Pancreas (tissue), 10 donors: ENCODE results near the gene SELENOI. TPM values are rescaled to one million over a fixed set of nuclear protein-coding genes. Genes with fewer than 3 reads are reported as not detected.

Source experiments
- ATAC-seq, 4 donors: fragments of 200-7000 bp; cut with Tn5 transposase; one replicate each; pipeline versions ENCODE4 v1.8.0 to v1.9.1; 2020; ENCODE audit warnings: mild to moderate bottlenecking in 4 of 4, moderate library complexity in 4 of 4
- DNase-seq, 6 donors: peaks; one replicate each; pipeline ENCODE4 v3.0.0-alpha.2; 2020
- FAIRE-seq: peaks from 2 replicates; lab custom pipeline; 2012; peaks lifted over from hg19 to GRCh38; lab: Jason Lieb, UNC
- H3K27ac ChIP-seq, 4 donors: fragments of 200-600 bp; sonication (generic); 1 replicate in 3 of 4; 2 replicates in 1 of 4; pipeline versions ENCODE4 v1.5.0 to v1.8.0; 2020
- H3K27me3 ChIP-seq, 4 donors: fragments of 200-600 bp; one replicate each; pipeline ENCODE4 v1.8.0; 2021
- H3K36me3 ChIP-seq, 3 donors: fragments of 200-600 bp; sonication (generic) in 1 of 3; one replicate each; pipeline versions ENCODE4 v1.5.0 to v1.8.0; 2020 to 2021
- H3K4me1 ChIP-seq, 3 donors: fragments of 200-600 bp; one replicate each; pipeline ENCODE4 v1.8.0; 2021
- H3K4me3 ChIP-seq, 4 donors: fragments of 200-600 bp; sonication (generic) in 2 of 4; one replicate each; pipeline versions ENCODE4 v1.5.0 to v1.8.0; 2020 to 2021
- H3K9me3 ChIP-seq, 4 donors: fragments of 200-600 bp; one replicate each; pipeline ENCODE4 v1.8.0; 2021
- CTCF ChIP-seq, 4 donors: fragments of 200-600 bp; sonication (generic) in 3 of 4; IDR thresholded peaks; one replicate each; pipeline versions ENCODE4 v1.5.0 to v1.8.0; 2021; ENCODE audit warnings: antibody characterized with exemption in 4 of 4
- WGBS, 2 donors: extraction: QIAGEN DNeasy Blood & Tissue Kit; methylation state at CpG; one replicate each; pipeline ENCODE4 v1.1.7; 2013; 5-methylcytosine and 5-hydroxymethylcytosine counted together
- intact Hi-C, 3 donors: fragments of 100-400 bp; cut with DNase I; formaldehyde crosslinking; loops; one replicate each; pipeline versions ENCODE4 v1.11.1 to v1.14.2; 2022
- polyA plus RNA-seq, 2 donors: library from polyadenylated mRNA; stranded (reverse); fragments of 200-250 nt; gene quantifications; one replicate each; pipeline ENCODE4 v1.2.3, GENCODE V29; 2013
- total RNA-seq, 6 donors: library from RNA; stranded (reverse); fragmentation: NEBNext Ultra II Directional in 4 of 6; extraction: Animal tissue kit (Norgen Biotek cat#: 25700) in 4 of 6; gene quantifications; one replicate each; pipeline versions ENCODE4 v1.2.1 to v1.2.4, GENCODE V29; 2021 to 2023
- donor health status: healthy with polysubstance abuse.
- donor health status: DM: no; HTN: no; CAD: no; lungs with moderate emphysema.
- donor health status: DM: no; HTN: no; CAD: no.
- donor health status: control.
- donor health status: control.
- donor health status: Bipolar disorder and iron deficiency.
- donor health status: DM: yes; HTN: yes; CAD: no.
- donor health status: DM: no; HTN: no; CAD: no.
- donor health status: DM: no; HTN: no; CAD: no.
- donor health status: DM: yes; HTN: yes; CAD: no.

Gene SELENOI
- total and polyA plus RNA-seq, 8 donors, result 1.9 to 16.5 (median 12.3) TPM

GRCh38 chr2:26309921-26310320 is 36.0 kb upstream of the SELENOI start:
- whole genome bisulfite sequencing, 2 donors, result 75 to 85% methylated on average over 10 of the region's 10 CpGs
- ATAC-seq (no peak), FAIRE-seq (no peak), DNase-seq (no peak)
- TF ChIP-seq CTCF (IDR thresholded peaks at IDR 0.05), result no peak
- Histone ChIP-seq H3K4me3 (no peak overlapping the region), H3K36me3 (no peaks in the 10 kb centered on the region), H3K27ac (no peak overlapping the region), H3K9me3 (no peaks in the 10 kb centered on the region), H3K27me3 (no peaks in the 10 kb centered on the region), H3K4me1 (no peaks in the 10 kb centered on the region)
- intact Hi-C loops, result no loop called here

GRCh38 chr2:26312471-26312870 is 33.5 kb upstream of the SELENOI start:
- ATAC-seq (no peak), FAIRE-seq (no peak), DNase-seq (no peak)
- Histone ChIP-seq H3K27me3 (no peaks in the 10 kb centered on the region), H3K4me1 (no peaks in the 10 kb centered on the region), H3K4me3 (no peak overlapping the region), H3K9me3 (no peaks in the 10 kb centered on the region), H3K27ac (no peak overlapping the region), H3K36me3 (no peaks in the 10 kb centered on the region)
- intact Hi-C loops, result no loop called here
- 72 to 82% methylated on average over 9 of the region's 9 CpGs for WGBS, 2 donors
- TF ChIP-seq CTCF (IDR thresholded peaks at IDR 0.05), result no peak

GRCh38 chr2:26313446-26313845 is 32.5 kb upstream of the SELENOI start:
- H3K27me3 ChIP-seq, result no peaks in the 10 kb centered on the region
- ATAC-seq (no peak), FAIRE-seq (no peak), DNase-seq (no peak)
- H3K27ac ChIP-seq, result no peak overlapping the region
- no peaks in the 10 kb centered on the region for H3K36me3 ChIP-seq
- H3K9me3 ChIP-seq, result no peaks in the 10 kb centered on the region
- no peaks in the 10 kb centered on the region for H3K4me1 ChIP-seq
- no peak overlapping the region for H3K4me3 ChIP-seq
- intact Hi-C loops, result no loop called here
- no peak for TF ChIP-seq CTCF (IDR thresholded peaks at IDR 0.05)
- 83 to 84% methylated on average over 12 of the region's 12 CpGs for WGBS, 2 donors

GRCh38 chr2:26314243-26314642 is 31.7 kb upstream of the SELENOI start:
- Histone ChIP-seq H3K27ac (no peak overlapping the region), H3K4me1 (no peaks in the 10 kb centered on the region), H3K4me3 (no peak overlapping the region), H3K36me3 (no peaks in the 10 kb centered on the region), H3K27me3 (no peaks in the 10 kb centered on the region), H3K9me3 (no peaks in the 10 kb centered on the region)
- no peak for DNase-seq
- ATAC-seq, result no peak
- intact Hi-C loops, result no loop called here
- no peak for TF ChIP-seq CTCF (IDR thresholded peaks at IDR 0.05)
- no peak for FAIRE-seq
- WGBS, 2 donors, result 60 to 80% methylated on average over 7 to 8 of the region's 8 CpGs

- no peak for FAIRE-seq
- H3K36me3 ChIP-seq, result no peaks in the 10 kb centered on the region
- H3K27ac ChIP-seq, result no peak overlapping the region
- no peak for ATAC-seq
- WGBS, 2 donors, result 46 to 48% methylated on average over 2 of the region's 2 CpGs
- no peaks in the 10 kb centered on the region for H3K9me3 ChIP-seq
- H3K4me3 ChIP-seq, result no peak overlapping the region
- no peak for TF ChIP-seq CTCF (IDR thresholded peaks at IDR 0.05)
- H3K27me3 ChIP-seq, result no peaks in the 10 kb centered on the region
- no peak for DNase-seq
- H3K4me1 ChIP-seq, result no peaks in the 10 kb centered on the region
- intact Hi-C loops, result no loop called here
Measured at GRCh38 chr2:26316041-26316440, 29.9 kb upstream of the SELENOI start.
